Kasumi-1 (cell line): Measurements from ENCODE around the gene CPLX3.

ENCODE experiments used
- DNase-seq, 2 experiments: peaks; one replicate each; lab custom pipeline; 2025; lab: John Stamatoyannopoulos, UW

The CPLX3 gene

GRCh38 chr15:74788042-74788682 is 38.3 kb upstream of the CPLX3 start:
- peak in 1 of 2 experiments; percentile 27 for DNase-seq

DNA sequence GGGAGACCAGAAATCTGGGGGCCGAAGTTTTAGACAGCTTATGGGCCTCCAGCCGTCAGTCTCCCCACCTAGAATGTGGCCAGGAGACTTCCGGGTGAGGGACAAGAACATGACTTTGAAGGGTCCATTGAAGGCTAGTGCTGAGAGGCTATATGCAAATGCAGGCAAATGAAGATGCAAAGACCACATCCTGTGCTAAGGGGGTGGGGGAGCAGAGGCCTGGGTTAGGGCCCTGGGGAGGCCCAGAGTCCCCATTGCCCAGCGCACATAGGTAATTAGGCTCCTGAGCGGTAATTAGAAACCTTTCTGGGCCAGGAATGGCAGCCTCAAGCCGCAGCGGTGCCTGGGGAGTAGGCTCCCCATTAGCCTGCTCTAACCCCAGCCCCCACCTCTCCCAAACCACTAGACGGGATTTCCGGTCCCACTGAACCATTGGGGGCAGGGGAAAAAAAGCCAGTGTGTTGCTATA is 37.7 kb upstream of the CPLX3 start:
- DNase-seq: peak in 1 of 2 experiments; percentile 13

DNA sequence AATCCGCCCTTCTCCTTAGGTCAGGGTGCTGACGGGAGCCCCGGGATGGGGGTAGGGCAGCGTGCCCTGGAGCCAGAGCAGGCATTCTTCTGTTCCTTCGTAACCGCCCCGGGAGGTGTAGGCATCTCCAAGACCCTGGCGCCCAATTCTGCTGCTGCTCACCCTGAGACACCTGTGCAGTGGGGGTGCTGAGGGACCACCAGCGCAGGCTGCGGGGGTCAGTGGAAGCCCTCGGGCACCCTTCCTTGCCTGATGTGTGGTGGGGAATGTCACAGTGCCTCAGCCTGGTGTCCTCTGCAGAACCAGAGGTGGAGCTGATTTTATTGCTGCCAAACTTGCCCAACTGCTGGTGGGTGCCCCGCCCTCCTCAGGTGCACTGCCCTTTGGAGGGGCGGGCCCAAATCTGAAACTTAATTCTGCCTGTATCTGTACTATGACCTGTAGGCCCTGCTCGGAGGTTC is 37.2 kb upstream of the CPLX3 start:
- no peak for DNase-seq

DNA sequence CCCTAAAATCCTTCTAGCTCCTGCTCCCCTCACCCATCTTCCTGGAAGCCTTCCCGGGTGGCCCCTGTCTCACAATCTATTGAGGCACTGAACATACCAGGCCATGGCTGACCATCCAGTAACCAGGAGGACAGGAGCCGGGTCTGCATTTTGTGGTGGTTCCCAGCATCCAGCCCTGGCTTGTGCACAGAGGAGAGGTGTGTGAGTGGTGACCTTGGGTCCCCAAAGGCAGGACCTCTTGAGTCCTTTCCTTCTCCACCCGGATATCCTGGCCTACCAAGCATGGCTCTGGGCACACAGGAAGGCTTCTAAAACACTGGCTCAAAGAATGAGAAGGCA is 36.7 kb upstream of the CPLX3 start:
- DNase-seq: no peak

DNA sequence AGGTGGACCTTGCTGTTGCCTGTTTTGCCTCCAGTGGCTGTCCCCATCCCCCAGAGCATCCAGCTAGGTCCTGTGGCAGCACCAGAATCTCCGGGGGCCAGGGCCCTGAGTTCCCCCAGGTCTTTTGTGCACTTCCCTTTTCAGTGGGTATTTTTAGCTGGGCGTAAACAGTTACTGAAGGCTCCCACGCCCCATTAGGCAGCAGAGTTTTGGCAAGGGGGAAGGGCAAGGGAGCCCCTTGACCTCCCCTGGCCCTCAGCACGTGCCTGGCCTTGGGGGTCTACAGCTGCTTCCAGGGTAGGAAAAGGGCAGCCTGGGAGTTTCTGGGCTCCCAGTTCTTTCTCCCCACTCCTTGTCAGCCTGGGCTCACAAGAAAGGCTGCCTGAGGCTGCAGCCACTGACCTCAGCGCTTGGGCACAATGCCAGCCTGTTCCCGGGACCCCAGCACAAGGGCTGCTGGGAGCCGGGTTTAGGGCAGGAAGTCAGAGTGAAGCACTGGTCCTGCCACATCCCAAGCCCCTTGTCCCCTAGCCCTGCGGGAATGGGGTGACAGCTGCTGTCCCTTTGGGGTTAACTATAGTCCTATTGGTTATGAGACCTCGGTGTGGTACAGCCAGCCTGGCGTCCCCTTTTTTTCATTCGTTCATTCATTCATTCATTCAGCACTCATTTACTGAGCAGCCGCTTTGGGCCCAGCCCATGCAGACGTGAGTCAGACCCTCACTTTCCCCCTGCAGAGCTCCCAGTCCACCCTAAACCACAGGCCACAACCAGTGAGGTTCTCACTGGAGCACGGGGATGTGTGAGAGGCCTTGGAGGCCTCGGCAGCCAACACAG is 36.1 kb upstream of the CPLX3 start:
- DNase-seq: peak; percentile 86 to 93

GRCh38 chr15:74791007-74791406 is 35.4 kb upstream of the CPLX3 start:
- no peak for DNase-seq

DNA sequence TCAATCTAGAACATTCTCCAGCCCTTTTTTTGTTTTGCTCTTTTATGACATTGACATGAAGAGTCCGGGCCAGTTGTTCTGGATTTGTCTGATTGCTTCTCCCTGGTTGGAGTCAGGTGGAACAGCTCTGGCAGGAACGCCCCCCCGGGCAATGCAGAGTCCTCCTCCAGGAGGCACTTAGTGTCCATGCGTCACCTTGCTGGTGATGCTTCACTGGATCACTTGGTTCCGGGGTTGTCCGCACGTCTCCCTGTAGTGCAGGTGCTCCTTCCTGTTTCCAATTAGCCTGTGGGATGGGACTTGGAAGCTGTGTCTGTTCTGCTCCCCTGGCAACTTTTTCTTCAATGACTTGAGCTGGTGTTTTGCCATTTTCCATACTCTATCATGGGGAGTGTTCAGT is 34.8 kb upstream of the CPLX3 start:
- no peak for DNase-seq

GRCh38 chr15:74792227-74793016 is 34.0 kb upstream of the CPLX3 start:
- no peak for DNase-seq

GRCh38 chr15:74793135-74794028 is 33.0 kb upstream of the CPLX3 start:
- peak; percentile 27 to 44 for DNase-seq

- no peak for DNase-seq
Observed at GRCh38 chr15:74794248-74794969, 32.0 kb upstream of the CPLX3 start.

- DNase-seq: no peak
Observed at GRCh38 chr15:74794970-74795349, 31.5 kb upstream of the CPLX3 start.

DNA sequence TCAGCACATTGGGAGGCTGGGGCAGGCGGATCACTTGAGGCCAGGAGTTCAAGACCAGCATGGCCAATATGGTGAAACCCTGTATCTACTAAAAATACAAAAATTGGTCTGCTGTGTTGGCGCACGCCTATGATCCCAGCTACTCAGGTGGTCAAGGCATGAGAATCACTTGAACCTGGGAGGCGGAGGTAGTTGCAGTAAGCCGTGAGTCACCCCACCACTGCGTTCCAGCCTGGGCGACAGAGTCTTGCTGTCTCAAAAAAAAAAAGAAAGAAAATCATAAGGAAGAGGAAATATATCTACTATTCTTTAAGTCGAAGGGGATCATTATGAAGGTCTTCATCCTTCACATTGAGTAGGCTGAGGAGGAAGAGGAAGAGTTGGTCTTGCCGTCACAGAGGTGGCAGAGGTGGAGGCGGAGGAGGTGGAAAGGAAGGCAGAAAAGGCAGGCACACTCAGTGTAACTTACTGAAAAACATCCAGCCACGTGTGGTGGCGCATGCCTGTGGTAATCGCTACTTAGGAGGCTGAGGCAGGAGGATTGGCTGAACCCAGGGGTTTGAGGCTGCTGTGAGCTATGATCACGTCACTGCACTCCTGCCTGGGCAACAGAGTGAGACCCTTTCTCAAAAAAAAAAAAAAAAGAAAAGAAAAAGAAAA is 30.3 kb upstream of the CPLX3 start:
- no peak for DNase-seq

DNA sequence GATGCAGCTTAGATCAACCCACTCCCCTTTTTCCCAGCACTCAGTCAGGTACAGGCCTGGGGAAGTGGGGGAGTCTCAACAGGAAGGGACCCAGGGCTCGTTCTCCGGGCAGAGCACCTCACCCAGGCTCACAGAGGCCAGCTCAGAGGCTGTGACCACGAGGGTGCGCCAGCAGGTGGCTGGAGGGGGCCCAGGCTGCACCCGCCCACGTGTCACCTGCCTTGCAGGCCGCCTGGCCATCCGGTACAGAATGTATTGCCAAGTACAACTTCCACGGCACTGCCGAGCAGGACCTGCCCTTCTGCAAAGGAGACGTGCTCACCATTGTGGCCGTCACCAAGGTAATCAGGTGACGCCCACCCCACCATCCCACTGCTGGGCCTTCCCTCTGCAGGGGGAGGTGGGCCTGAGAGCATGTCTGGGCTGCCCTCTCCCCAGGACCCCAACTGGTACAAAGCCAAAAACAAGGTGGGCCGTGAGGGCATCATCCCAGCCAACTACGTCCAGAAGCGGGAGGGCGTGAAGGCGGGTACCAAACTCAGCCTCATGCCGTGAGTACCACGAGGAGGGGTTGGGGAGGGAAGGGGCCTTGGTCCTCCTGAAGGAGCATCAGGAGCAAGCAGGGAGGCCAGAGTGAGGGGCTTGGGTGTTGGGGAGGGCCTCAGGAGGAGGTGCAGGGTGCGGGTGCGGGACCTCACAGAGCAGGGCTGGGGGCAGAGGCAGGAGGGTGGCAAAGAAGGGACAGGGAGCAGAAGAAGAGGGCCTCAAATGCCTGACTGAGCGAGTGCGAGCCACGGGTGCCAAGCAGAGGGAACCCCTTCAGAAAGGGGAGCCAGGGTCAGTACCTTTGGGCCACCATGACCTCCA is 27.8 kb upstream of the CPLX3 start:
- no peak for DNase-seq

DNA sequence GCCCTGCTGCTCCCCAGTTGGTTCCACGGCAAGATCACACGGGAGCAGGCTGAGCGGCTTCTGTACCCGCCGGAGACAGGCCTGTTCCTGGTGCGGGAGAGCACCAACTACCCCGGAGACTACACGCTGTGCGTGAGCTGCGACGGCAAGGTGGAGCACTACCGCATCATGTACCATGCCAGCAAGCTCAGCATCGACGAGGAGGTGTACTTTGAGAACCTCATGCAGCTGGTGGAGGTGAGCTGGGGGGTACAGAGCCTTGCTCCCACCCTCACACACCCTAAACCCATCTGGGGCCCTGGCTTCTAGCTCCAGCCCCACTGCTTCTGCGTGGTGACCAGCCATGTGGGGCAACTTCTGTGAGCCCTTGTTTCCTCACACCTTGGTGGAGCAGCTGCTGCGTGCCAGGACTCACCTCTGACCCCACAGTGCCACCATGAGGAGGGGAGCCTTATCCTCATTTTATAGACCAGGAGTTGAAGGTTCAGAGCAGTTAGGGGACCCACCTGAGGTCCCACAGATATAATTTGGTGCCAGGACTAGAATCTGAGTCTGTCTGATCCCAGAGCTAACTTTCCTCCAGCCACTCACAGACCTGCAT is 27.1 kb upstream of the CPLX3 start:
- no peak for DNase-seq

DNA sequence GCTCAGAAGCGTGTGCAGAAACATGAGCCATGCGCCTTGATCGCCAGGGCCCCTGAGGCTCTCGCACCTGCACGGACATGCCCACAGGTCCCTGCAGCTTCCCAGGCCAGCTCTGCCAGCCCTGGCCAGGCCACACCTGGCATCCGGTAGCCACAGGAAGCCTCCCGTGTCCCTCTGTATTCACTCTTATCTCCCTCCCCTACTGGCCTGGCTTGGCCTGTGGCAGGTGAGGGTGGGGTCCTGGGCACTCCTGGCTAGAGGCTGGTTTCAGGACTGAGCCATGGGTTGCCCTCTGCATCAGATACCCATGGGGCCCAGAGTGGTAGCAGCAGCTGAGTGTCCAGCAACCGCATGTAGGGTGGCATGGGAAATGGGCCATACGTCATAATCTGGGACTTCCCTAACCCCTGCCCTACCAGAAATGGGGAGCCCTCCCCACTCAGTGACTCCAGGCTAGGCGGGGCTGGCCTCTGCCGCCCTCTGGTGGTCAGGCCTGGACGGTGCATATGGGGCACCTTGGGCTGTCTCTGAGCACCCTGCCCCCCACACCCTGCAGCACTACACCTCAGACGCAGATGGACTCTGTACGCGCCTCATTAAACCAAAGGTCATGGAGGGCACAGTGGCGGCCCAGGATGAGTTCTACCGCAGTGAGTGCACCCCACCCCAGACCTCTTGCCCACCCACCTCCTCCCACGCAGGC is 26.4 kb upstream of the CPLX3 start:
- peak; percentile 74 to 77 for DNase-seq

DNA sequence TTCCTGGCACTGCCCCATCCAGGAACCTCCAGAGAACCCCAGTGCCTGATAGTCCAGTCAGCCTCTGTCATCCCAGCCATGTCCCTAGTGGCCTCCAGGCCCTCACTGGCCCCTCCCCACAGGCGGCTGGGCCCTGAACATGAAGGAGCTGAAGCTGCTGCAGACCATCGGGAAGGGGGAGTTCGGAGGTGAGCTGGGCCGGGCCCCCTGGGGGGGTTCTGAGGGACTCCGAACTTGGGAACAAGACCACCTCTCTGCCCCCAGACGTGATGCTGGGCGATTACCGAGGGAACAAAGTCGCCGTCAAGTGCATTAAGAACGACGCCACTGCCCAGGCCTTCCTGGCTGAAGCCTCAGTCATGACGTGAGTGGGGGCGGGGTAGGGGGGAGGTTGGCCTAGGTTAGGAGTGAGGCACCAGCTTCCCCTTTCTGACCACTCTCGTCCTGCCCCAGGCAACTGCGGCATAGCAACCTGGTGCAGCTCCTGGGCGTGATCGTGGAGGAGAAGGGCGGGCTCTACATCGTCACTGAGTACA is 25.8 kb upstream of the CPLX3 start:
- no peak for DNase-seq

DNA sequence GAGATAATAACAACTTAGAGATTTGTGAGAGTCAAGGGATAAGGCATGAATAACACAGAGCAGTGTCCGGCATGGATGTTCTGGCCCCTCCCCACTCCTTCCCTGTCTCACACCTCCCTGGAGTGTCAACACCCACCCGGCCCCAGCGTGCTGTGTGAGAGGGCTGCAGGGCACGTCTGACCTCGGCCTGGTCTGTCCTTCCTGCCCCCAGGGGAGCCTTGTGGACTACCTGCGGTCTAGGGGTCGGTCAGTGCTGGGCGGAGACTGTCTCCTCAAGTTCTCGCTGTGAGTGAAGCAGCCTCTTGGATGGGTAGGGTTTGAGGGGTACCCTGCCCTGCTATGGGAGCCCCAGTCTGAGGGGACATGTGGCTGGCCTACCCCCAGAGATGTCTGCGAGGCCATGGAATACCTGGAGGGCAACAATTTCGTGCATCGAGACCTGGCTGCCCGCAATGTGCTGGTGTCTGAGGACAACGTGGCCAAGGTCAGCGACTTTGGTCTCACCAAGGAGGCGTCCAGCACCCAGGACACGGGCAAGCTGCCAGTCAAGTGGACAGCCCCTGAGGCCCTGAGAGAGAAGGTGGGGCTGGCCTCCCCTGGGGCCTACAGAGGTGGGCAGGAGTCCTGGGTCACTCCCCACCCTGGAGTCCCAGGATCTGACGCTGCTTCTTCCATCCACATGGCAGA is 25.0 kb upstream of the CPLX3 start:
- DNase-seq: no peak

GRCh38 chr15:74802290-74802689 is 24.1 kb upstream of the CPLX3 start:
- DNase-seq: no peak
